Progenitor cell of endocrine pancreas (in vitro differentiated cells): ENCODE data around the gene SFXN5. TPM values are rescaled to one million over a fixed set of nuclear protein-coding genes. Genes with fewer than 3 reads are reported as not detected.

Experiments
- DNase-seq: peaks from one replicate; pipeline ENCODE4 v3.0.0; 2021; ENCODE audit warnings: low spot score; ENCODE audit not compliant: unreplicated experiment
- H3K27ac Mint-ChIP-seq: 2 replicates; pipeline ENCODE4 v1.8.0; 2021; ENCODE audit warnings: mild to moderate bottlenecking, moderate library complexity, mixed read lengths
- H3K27me3 Mint-ChIP-seq: 2 replicates; pipeline ENCODE4 v1.8.0; 2021; ENCODE audit warnings: mixed read lengths
- H3K36me3 Mint-ChIP-seq: 2 replicates; pipeline ENCODE4 v1.8.0; 2022; ENCODE audit warnings: mixed read lengths; ENCODE audit not compliant: insufficient read depth
- H3K4me1 Mint-ChIP-seq: 2 replicates; pipeline ENCODE4 v1.8.0; 2021; ENCODE audit warnings: low read depth, mixed read lengths
- H3K4me3 Mint-ChIP-seq: 2 replicates; pipeline ENCODE4 v1.8.0; 2021; ENCODE audit warnings: low read depth, mild to moderate bottlenecking, moderate library complexity, mixed read lengths
- H3K9me3 Mint-ChIP-seq: 2 replicates; pipeline ENCODE4 v1.8.0; 2021; ENCODE audit warnings: low read depth, mixed read lengths
- total RNA-seq: library from RNA; stranded (reverse); gene quantifications from 2 replicates; pipeline ENCODE4 v1.2.1, GENCODE V29; 2021
- TF ChIP-seq, protein P1 (sequence below): fragments of 200-600 bp; sonication (generic); IDR thresholded peaks from one replicate; pipeline ENCODE4 v1.5.0; 2021; ENCODE audit warnings: antibody characterized with exemption, mild to moderate bottlenecking; ENCODE audit not compliant: unreplicated experiment

The SFXN5 gene
- total RNA-seq, 1 donor from 2014 or later: 33.1 TPM

DNA sequence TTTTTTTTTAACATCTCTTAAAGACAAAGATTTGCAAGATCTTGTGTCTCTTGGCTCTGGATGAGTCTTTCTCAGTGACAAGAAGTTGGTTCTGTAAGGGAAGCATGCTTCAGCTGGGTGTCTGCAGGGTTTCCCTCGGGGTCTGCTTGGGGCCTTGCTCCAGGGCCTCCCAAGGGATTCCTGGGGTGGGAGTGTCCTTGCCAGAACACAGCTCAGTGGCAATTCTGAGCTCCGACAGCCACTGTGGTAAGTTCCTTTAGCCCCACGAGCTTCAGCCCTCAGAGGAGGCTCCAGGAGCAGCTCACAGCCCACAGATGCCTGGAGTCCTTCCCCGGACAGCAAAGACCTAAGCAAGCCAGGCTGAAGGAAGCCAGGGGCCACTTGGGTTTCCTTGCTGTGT is 101.8 kb downstream of the SFXN5 start:
- no peak overlapping the region for H3K27ac Mint-ChIP-seq
- H3K4me1 Mint-ChIP-seq: peaks cover 6% of the 10 kb centered on the region
- peaks cover 4% of the 10 kb centered on the region for H3K36me3 Mint-ChIP-seq
- DNase-seq: no peak
- no peaks in the 10 kb centered on the region for H3K9me3 Mint-ChIP-seq
- no peak overlapping the region for H3K4me3 Mint-ChIP-seq
- TF ChIP-seq, protein P1, sequence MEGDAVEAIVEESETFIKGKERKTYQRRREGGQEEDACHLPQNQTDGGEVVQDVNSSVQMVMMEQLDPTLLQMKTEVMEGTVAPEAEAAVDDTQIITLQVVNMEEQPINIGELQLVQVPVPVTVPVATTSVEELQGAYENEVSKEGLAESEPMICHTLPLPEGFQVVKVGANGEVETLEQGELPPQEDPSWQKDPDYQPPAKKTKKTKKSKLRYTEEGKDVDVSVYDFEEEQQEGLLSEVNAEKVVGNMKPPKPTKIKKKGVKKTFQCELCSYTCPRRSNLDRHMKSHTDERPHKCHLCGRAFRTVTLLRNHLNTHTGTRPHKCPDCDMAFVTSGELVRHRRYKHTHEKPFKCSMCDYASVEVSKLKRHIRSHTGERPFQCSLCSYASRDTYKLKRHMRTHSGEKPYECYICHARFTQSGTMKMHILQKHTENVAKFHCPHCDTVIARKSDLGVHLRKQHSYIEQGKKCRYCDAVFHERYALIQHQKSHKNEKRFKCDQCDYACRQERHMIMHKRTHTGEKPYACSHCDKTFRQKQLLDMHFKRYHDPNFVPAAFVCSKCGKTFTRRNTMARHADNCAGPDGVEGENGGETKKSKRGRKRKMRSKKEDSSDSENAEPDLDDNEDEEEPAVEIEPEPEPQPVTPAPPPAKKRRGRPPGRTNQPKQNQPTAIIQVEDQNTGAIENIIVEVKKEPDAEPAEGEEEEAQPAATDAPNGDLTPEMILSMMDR: no peak
- no peaks in the 10 kb centered on the region for H3K27me3 Mint-ChIP-seq

DNA sequence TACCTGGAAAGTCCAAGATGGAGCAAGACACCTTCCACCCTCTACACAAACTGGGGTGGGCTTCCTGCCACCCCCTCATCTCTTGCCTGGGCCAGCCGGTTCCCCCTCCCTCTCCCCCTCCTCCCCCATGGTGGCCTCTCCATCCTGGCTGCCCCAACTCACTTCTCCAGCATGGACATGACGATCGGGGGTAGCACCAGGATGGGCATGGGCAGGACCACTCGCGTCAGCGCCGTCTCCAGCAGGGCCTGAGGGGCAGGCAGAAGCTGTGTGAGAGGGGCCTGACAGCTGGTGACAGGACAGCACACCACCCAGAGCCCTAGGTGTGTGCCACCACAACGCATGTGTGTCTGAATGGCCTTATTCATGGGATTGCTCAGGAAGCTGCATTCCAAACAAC is 103.2 kb downstream of the SFXN5 start:
- TF ChIP-seq, protein P1: no peak
- no peaks in the 10 kb centered on the region for H3K4me1 Mint-ChIP-seq
- no peak overlapping the region for H3K4me3 Mint-ChIP-seq

DNA sequence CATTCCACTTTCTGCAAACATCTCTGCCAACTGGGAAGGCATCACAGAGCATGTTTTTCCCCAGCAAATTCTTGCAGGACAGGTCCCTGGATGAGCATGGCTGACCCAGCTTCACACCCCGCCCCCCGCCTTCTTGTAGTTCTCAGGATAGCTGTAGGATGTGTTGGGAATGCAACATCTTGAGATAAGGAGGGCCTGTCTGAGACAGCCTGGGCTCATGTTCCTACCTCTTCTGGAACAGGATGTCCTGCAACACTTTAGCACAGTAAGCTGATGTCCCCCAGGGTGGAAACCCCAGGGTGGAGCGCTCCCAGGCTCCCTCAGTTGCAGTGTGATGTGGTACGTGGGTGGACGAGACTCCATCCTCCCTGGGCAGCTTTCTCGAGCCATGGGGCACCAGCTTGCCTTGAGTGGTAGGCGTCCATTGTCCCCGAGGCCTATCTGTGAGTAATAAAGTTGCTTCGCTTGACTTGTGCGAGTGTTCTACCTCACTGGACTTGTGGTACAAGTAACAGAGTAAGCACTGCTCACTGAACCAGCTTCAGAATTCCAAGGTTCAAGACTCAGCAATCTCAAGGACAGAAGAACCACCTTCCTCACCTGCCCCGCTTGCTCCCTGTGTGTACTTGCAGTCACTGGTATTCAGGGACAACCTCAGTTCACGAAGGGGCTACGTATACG is 105.6 kb downstream of the SFXN5 start:
- Mint-ChIP-seq H3K27me3 (no peaks in the 10 kb centered on the region), H3K4me3 (no peak overlapping the region), H3K36me3 (peaks cover 5% of the 10 kb centered on the region), H3K9me3 (no peaks in the 10 kb centered on the region), H3K4me1 (peaks cover 1% of the 10 kb centered on the region), H3K27ac (no peak overlapping the region)
- TF ChIP-seq, protein P1: no peak
- no peak for DNase-seq

More for the DNA sequence above, 103.2 kb downstream of the SFXN5 start:
- peaks cover 4% of the 10 kb centered on the region for H3K36me3 Mint-ChIP-seq
- no peaks in the 10 kb centered on the region for H3K9me3 Mint-ChIP-seq
- no peak overlapping the region for H3K27ac Mint-ChIP-seq
- H3K27me3 Mint-ChIP-seq: no peaks in the 10 kb centered on the region
- no peak for DNase-seq

DNA sequence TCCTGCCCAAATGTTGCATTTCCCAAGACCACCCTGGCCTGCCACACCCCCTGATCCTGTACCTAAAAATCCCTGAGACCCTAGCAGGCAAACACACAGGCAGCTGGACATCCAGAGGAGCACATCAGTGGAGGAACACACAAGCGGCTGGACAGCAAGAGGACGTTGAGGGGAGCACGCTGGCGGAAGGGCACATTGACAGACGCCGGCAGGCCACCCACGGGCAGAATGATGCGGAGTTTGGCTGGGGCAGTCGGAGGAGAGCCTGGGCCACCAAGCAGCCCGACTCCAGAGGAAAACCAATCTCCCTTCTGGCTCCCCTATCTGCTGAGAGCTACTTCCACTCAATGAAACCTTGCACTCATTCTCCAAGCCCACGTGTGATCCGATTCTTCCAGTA is 106.5 kb downstream of the SFXN5 start:
- Mint-ChIP-seq H3K27ac (no peak overlapping the region), H3K27me3 (no peaks in the 10 kb centered on the region), H3K9me3 (no peaks in the 10 kb centered on the region), H3K4me1 (peaks cover 8% of the 10 kb centered on the region), H3K4me3 (no peak overlapping the region), H3K36me3 (peaks cover 8% of the 10 kb centered on the region)
- TF ChIP-seq, protein P1: no peak
- no peak for DNase-seq

DNA sequence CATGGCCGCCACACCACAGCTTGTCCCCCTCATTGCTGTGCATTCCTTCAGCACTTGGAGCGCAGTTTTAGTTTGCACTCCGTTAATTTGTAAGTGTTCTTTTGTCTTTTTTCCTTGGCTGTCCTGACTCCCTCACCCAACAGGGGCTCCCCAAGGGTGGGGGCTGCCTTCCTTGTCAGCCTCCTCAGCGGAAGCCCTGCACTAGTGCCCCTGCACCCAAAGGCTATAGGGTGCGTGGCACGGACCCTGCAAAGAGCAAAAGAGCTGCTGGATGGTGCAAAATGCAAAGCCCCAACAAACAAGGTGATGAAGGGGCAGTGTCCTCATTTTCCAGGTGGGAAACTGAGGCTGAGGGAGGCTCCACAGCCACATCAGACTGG is 107.4 kb downstream of the SFXN5 start:
- no peaks in the 10 kb centered on the region for H3K27me3 Mint-ChIP-seq
- TF ChIP-seq, protein P1: no peak
- no peak overlapping the region for H3K27ac Mint-ChIP-seq
- H3K4me1 Mint-ChIP-seq: peaks cover 8% of the 10 kb centered on the region
- peaks cover 11% of the 10 kb centered on the region for H3K36me3 Mint-ChIP-seq
- no peaks in the 10 kb centered on the region for H3K9me3 Mint-ChIP-seq
- no peak for DNase-seq
- H3K4me3 Mint-ChIP-seq: no peak overlapping the region
